A673 (cell line): ENCODE measurements around the gene SF3B1. TPM values are rescaled to one million over a fixed set of nuclear protein-coding genes. Genes with fewer than 3 reads are reported as not detected.
"Not testable (repeated sequence)": the region's sequence is repeated elsewhere in the genome, so short reads cannot be mapped to it uniquely, and the experiment has no call there.

Experiments
- BruUV-seq: library from RNA; stranded (reverse); fragments of 400-500 nt; replicated peaks from 2 replicates; lab custom pipeline; 2021; lab: Mats Ljungman, UMichigan
- CTCF ChIA-PET: fragments of 300-600 bp; sonication (Branson Sonifier 250); formaldehyde crosslinking; loops from one replicate; lab custom pipeline; 2022; ENCODE audit warnings: antibody characterized with exemption; lab: Charles Lee
- POLR2A ChIA-PET: fragments of 300-600 bp; sonication (Branson Sonifier 250); formaldehyde crosslinking; loops from one replicate; lab custom pipeline; 2022; ENCODE audit warnings: antibody characterized with exemption; ENCODE audit not compliant: low non-redundant PET; lab: Charles Lee
- DNase-seq: peaks from one replicate; pipeline ENCODE4 v3.0.0-alpha.2; 2015; ENCODE audit warnings: low spot score
- H3K27ac ChIP-seq: fragments of 200-600 bp; sonication (generic); 2 replicates; pipeline ENCODE4 v1.5.1; 2016; ENCODE audit warnings: mixed run types, low read depth, mild to moderate bottlenecking, mixed read lengths, antibody characterized with exemption, low read length; ENCODE audit not compliant: poor library complexity, severe bottlenecking
- H3K27me3 ChIP-seq: fragments of 200-600 bp; sonication (generic); replicated peaks from 2 replicates; pipeline ENCODE4 v1.6.1; 2017; ENCODE audit warnings: mixed run types, low read depth, mild to moderate bottlenecking, mixed read lengths, antibody characterized with exemption, low read length; ENCODE audit not compliant: insufficient read depth, poor library complexity
- H3K36me3 ChIP-seq: fragments of 200-600 bp; sonication (generic); 2 replicates; pipeline ENCODE4 v1.6.1; 2016; ENCODE audit warnings: mixed run types, mild to moderate bottlenecking, mixed read lengths, antibody characterized with exemption, low read length; ENCODE audit not compliant: insufficient read depth, poor library complexity, severe bottlenecking
- H3K4me1 ChIP-seq: fragments of 200-600 bp; sonication (generic); 2 replicates; pipeline ENCODE4 v1.6.1; 2017; ENCODE audit warnings: mixed run types, mild to moderate bottlenecking, mixed read lengths, antibody characterized with exemption, low read length; ENCODE audit not compliant: insufficient read depth, poor library complexity, severe bottlenecking
- H3K4me3 ChIP-seq: fragments of 200-600 bp; sonication (generic); 2 replicates; pipeline ENCODE4 v1.5.1; 2016; ENCODE audit warnings: low read depth, mixed run types, mild to moderate bottlenecking, mixed read lengths, low read length; ENCODE audit not compliant: poor library complexity, severe bottlenecking
- H3K9me3 ChIP-seq: fragments of 200-600 bp; sonication (generic); 2 replicates; pipeline ENCODE4 v1.6.1; 2016; ENCODE audit warnings: mixed run types, low read depth, mild to moderate bottlenecking, mixed read lengths, antibody characterized with exemption, low read length; ENCODE audit not compliant: poor library complexity, severe bottlenecking
- CTCF ChIP-seq: fragments of 300-800, 200-600 bp; sonication (generic); conservative IDR thresholded peaks from 2 replicates; pipeline ENCODE4 v1.5.1; 2017; ENCODE audit warnings: low read depth, mild to moderate bottlenecking, antibody characterized with exemption, low read length, moderate library complexity, mixed read lengths
- EZH2 ChIP-seq: fragments of 200-600 bp; sonication (generic); IDR thresholded peaks from 2 replicates; pipeline ENCODE4 v1.6.1; 2017; ENCODE audit warnings: borderline replicate concordance, low read depth, mild to moderate bottlenecking, mixed read lengths, antibody characterized with exemption, low read length; ENCODE audit not compliant: poor library complexity, severe bottlenecking
- intact Hi-C: fragments of 100-400 bp; cut with micrococcal nuclease; formaldehyde crosslinking; loops from one replicate; pipeline ENCODE4 v1.10.0; 2022; ENCODE audit not compliant: unreplicated experiment
- total RNA-seq: library from RNA; stranded (reverse); gene quantifications from 2 replicates; pipeline ENCODE4 v1.2.3, GENCODE V29; 2021

SF3B1 gene
- total RNA-seq, 1 experiment from 2014 or later, result 287 TPM

GRCh38 chr2:197383825-197384224 is 51.0 kb downstream of the SF3B1 start:
- BruUV-seq, result no TSS peak
- Histone ChIP-seq H3K36me3 (no peaks in the 10 kb centered on the region), H3K4me3 (no peak overlapping the region), H3K4me1 (no peaks in the 10 kb centered on the region), H3K27ac (no peak overlapping the region), H3K27me3 (no peaks in the 10 kb centered on the region), H3K9me3 (no peaks in the 10 kb centered on the region)
- intact Hi-C loops, result no loop called here
- TF ChIP-seq CTCF (no peak), EZH2 (no peak)
- CTCF ChIA-PET, result no interaction called here
- no peak for DNase-seq
- POLR2A ChIA-PET, result no interaction called here

- Histone ChIP-seq H3K4me3 (no peak overlapping the region), H3K9me3 (no peaks in the 10 kb centered on the region), H3K4me1 (peaks cover 4% of the 10 kb centered on the region), H3K27ac (no peak overlapping the region), H3K36me3 (no peaks in the 10 kb centered on the region), H3K27me3 (no peaks in the 10 kb centered on the region)
- TF ChIP-seq EZH2, result no peak
- intact Hi-C loops, result no loop called here
- no TSS peak for BruUV-seq
- ChIA-PET POLR2A (no interaction called here), CTCF (no interaction called here)
- DNase-seq, result no peak
Observed at GRCh38 chr2:197381641-197382040, 53.2 kb downstream of the SF3B1 start.

GRCh38 chr2:197379918-197380309 is 54.9 kb downstream of the SF3B1 start:
- intact Hi-C loops, result loop anchor here (1.0 to 10.0 kb wide), 7 partner anchors 189 to 629 kb away; partner anchors contain the start of gene PGAP1
- H3K4me3 ChIP-seq, POLR2A ChIA-PET, BruUV-seq, H3K9me3 ChIP-seq, H3K27ac ChIP-seq, H3K27me3 ChIP-seq, H3K36me3 ChIP-seq, DNase-seq, H3K4me1 ChIP-seq: not testable (repeated sequence)
- CTCF ChIA-PET, result interaction anchor here (1.1 kb wide), 1 partner anchor 190 kb away, joined by 3 read pairs; no protein-coding TSS in a partner anchor

GRCh38 chr2:197379308-197379917 is 55.4 kb downstream of the SF3B1 start:
- H3K27me3 ChIP-seq, H3K36me3 ChIP-seq, BruUV-seq, H3K27ac ChIP-seq, H3K9me3 ChIP-seq, DNase-seq, H3K4me3 ChIP-seq, H3K4me1 ChIP-seq, POLR2A ChIA-PET: not testable (repeated sequence)
- intact Hi-C loops, result loop anchor here (1.0 to 10.0 kb wide), 7 partner anchors 189 to 629 kb away; partner anchors contain the start of gene PGAP1
- CTCF ChIA-PET, result interaction anchor here (1.1 kb wide), 1 partner anchor 190 kb away, joined by 3 read pairs; no protein-coding TSS in a partner anchor
